Sigmoid colon (tissue), 7 donors: Measurements from ENCODE around the gene MICAL2. TPM values are rescaled to one million over a fixed set of nuclear protein-coding genes. Genes with fewer than 3 reads are reported as not detected.
"Not testable (repeated sequence)": the region's sequence is repeated elsewhere in the genome, so short reads cannot be mapped to it uniquely, and the experiment has no call there.

ENCODE experiments used
- DNase-seq: peaks from one replicate; pipeline ENCODE4 v3.0.0-alpha.2; 2019
- H3K27ac ChIP-seq, 4 donors: fragments of 200-600 bp; sonication (generic); one replicate each; pipeline ENCODE4 v1.5.1; 2016 to 2019; ENCODE audit warnings: mild to moderate bottlenecking in 1 of 4
- H3K27me3 ChIP-seq, 3 donors: fragments of 200-600 bp; sonication (generic); one replicate each; pipeline ENCODE4 v1.5.1; 2019; ENCODE audit warnings: mild to moderate bottlenecking in 1 of 3
- H3K36me3 ChIP-seq, 4 donors: fragments of 200-600 bp; sonication (generic); one replicate each; pipeline ENCODE4 v1.5.1; 2016 to 2019
- H3K4me1 ChIP-seq, 4 donors: fragments of 200-600 bp; sonication (generic); one replicate each; pipeline ENCODE4 v1.5.1; 2017 to 2019
- H3K4me3 ChIP-seq, 4 donors: fragments of 200-600 bp; sonication (generic); one replicate each; pipeline ENCODE4 v1.5.1; 2017 to 2019; ENCODE audit warnings: mild to moderate bottlenecking in 2 of 4, moderate library complexity in 1 of 4
- H3K9me3 ChIP-seq, 4 donors: fragments of 200-600 bp in 3 of 4; sonication (generic) in 3 of 4; one replicate each; pipeline versions ENCODE4 v1.5.1 to v1.6.1; 2013 to 2019
- EP300 ChIP-seq, 4 donors: sonication (generic); formaldehyde crosslinking; IDR thresholded peaks; one replicate each; pipeline ENCODE4 v1.6.1; 2017; ENCODE audit warnings: antibody characterized with exemption in 4 of 4
- POLR2A ChIP-seq, 2 donors: fragments of 450-650 bp; IDR thresholded peaks; one replicate each; pipeline ENCODE4 v1.6.1; 2016; ENCODE audit warnings: antibody characterized with exemption in 2 of 2, mild to moderate bottlenecking in 2 of 2, moderate library complexity in 2 of 2
- POLR2AphosphoS5 ChIP-seq, 4 donors: sonication (generic); formaldehyde crosslinking; IDR thresholded peaks; one replicate each; pipeline ENCODE4 v1.6.1; 2017; ENCODE audit warnings: antibody characterized with exemption in 4 of 4
- WGBS, 2 donors: extraction: QIAGEN DNeasy Blood & Tissue Kit; methylation state at CpG; one replicate each; pipeline ENCODE4 v1.1.7; 2013; 5-methylcytosine and 5-hydroxymethylcytosine counted together
- intact Hi-C: fragments of 100-400 bp; cut with DNase I; formaldehyde crosslinking; loops from one replicate; pipeline ENCODE4 v1.15.1; 2023
- polyA plus RNA-seq, 3 donors: library from polyadenylated mRNA; stranded (reverse); fragments of 200-250 nt; gene quantifications; one replicate each; pipeline ENCODE4 v1.2.3, GENCODE V29; 2013
- total RNA-seq, 4 donors: library from RNA; depleted of rRNA; stranded (reverse); fragments of >200 nt; gene quantifications; one replicate each; pipeline ENCODE4 v1.1.0, GENCODE V29; 2016
- TF ChIP-seq, protein P1 (sequence below), 4 experiments: fragments of 450-650 bp in 3 of 4; fragments of 200-600 bp in 1 of 4; IDR thresholded peaks; one replicate each; pipeline ENCODE4 v1.5.1; 2016 to 2019; ENCODE audit warnings: antibody characterized with exemption in 4 of 4, mild to moderate bottlenecking in 3 of 4, moderate library complexity in 2 of 4
- donor health status: healthy with polysubstance abuse.
- donor health status: Bipolar disorder and iron deficiency.
- donor health status: healthy.

The MICAL2 gene
- total and polyA plus RNA-seq, 7 donors: 36.6 to 145 (median 115) TPM

DNA sequence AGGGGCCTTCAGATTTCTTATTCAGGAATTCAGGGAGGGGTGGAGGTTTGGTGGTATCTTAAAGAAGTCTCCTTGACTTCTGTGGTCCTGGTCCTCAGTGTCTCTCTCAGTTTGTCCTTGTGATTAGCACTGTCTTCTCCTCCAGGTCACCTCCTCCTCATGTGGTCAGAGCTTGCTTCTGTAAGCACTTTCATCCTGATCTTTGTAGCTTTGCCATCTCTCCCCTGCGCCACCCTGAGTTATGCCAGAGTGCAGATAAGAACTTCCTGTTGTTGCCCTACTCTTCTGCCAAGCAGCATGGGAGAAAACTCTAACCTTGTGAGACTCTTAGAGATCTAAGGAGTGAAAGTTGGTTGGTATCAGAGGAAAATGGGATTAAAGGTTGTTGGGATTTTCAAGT is 30.9 kb downstream of the MICAL2 start:
- no peaks in the 10 kb centered on the region for H3K27me3 ChIP-seq
- DNase-seq: no peak
- H3K4me3 ChIP-seq: no peak overlapping the region
- 31 to 59% methylated on average over 1 of the region's 1 CpG for WGBS, 2 donors
- TF ChIP-seq, protein P1, sequence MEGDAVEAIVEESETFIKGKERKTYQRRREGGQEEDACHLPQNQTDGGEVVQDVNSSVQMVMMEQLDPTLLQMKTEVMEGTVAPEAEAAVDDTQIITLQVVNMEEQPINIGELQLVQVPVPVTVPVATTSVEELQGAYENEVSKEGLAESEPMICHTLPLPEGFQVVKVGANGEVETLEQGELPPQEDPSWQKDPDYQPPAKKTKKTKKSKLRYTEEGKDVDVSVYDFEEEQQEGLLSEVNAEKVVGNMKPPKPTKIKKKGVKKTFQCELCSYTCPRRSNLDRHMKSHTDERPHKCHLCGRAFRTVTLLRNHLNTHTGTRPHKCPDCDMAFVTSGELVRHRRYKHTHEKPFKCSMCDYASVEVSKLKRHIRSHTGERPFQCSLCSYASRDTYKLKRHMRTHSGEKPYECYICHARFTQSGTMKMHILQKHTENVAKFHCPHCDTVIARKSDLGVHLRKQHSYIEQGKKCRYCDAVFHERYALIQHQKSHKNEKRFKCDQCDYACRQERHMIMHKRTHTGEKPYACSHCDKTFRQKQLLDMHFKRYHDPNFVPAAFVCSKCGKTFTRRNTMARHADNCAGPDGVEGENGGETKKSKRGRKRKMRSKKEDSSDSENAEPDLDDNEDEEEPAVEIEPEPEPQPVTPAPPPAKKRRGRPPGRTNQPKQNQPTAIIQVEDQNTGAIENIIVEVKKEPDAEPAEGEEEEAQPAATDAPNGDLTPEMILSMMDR (IDR thresholded peaks at IDR 0.05): no peak
- TF ChIP-seq POLR2A (IDR thresholded peaks at IDR 0.05) (no peak), EP300 (IDR thresholded peaks at IDR 0.05) (no peak), POLR2AphosphoS5 (IDR thresholded peaks at IDR 0.05) (no peak)
- no peaks in the 10 kb centered on the region for H3K9me3 ChIP-seq
- H3K36me3 ChIP-seq: no peaks in the 10 kb centered on the region
- intact Hi-C loops: loop anchor here (2.0 kb wide), 1 partner anchor 18 kb away; no protein-coding TSS in a partner anchor
- H3K4me1 ChIP-seq: peaks cover 0 to 89% (median 87%) of the 10 kb centered on the region in 4 donors
- H3K27ac ChIP-seq: peak overlapping the region; percentile 79 to 92 (median 88)

DNA sequence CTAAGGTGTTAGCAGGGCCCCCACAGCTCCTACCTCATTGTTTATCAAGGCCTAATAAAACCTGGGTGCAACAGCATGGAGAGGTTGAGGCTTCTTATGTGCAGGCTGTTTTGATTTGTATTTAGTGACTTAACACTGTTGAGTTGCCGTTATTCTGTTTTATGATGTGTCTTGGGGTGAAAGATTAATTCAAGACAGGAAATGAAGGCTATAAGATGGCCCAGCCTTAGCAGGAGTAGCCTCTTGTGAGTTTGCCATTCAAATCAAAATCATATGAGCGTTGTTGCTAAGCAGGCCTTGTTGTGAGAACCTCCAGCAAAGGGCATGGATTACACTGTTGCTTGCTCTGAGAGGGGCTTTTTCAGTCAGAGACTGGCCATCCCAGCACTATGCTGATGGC is 31.8 kb downstream of the MICAL2 start:
- Histone ChIP-seq H3K27ac (peak overlapping the region in 3 of 4 donors; percentile 68 to 92 (median 90)), H3K36me3 (no peaks in the 10 kb centered on the region), H3K4me1 (peaks cover 0 to 80% (median 79%) of the 10 kb centered on the region in 4 donors), H3K4me3 (no peak overlapping the region), H3K9me3 (no peaks in the 10 kb centered on the region), H3K27me3 (no peaks in the 10 kb centered on the region)
- DNase-seq: no peak
- TF ChIP-seq, protein P1 (IDR thresholded peaks at IDR 0.05): no peak
- TF ChIP-seq POLR2AphosphoS5 (IDR thresholded peaks at IDR 0.05): no peak
- TF ChIP-seq POLR2A (IDR thresholded peaks at IDR 0.05): no peak
- TF ChIP-seq EP300 (IDR thresholded peaks at IDR 0.05): no peak
- 21 to 70% methylated on average over 2 of the region's 2 CpGs for WGBS, 2 donors
- intact Hi-C loops: no loop called here

DNA sequence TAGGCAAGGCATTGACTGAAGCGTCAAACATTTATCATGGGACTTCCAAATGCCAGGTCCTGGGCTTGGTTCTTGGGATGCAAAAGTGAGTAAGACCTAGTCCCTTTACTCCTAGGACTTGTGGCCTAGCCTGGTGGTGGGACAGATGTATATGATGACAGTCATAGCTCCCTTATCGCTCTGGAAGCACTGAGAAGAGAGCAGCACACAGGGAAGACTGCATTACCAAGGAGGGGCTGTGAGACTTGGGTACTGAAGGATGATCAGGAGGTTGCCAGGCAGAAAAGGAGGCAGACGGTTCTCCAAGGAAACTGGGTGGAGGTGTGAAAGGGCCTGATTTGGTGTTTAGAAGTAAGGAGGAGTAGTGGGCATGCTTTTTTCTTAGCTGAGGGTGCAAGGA is 32.5 kb downstream of the MICAL2 start:
- Histone ChIP-seq H3K4me3 (no peak overlapping the region), H3K9me3 (no peaks in the 10 kb centered on the region), H3K36me3 (no peaks in the 10 kb centered on the region), H3K4me1 (peaks cover 0 to 74% (median 71%) of the 10 kb centered on the region in 4 donors), H3K27ac (peak overlapping the region; percentile 5 to 92 (median 79)), H3K27me3 (no peaks in the 10 kb centered on the region)
- no peak for TF ChIP-seq POLR2A (IDR thresholded peaks at IDR 0.05)
- intact Hi-C loops: no loop called here
- DNase-seq: no peak
- 74 to 95% methylated on average over 3 of the region's 3 CpGs for WGBS, 2 donors

DNA sequence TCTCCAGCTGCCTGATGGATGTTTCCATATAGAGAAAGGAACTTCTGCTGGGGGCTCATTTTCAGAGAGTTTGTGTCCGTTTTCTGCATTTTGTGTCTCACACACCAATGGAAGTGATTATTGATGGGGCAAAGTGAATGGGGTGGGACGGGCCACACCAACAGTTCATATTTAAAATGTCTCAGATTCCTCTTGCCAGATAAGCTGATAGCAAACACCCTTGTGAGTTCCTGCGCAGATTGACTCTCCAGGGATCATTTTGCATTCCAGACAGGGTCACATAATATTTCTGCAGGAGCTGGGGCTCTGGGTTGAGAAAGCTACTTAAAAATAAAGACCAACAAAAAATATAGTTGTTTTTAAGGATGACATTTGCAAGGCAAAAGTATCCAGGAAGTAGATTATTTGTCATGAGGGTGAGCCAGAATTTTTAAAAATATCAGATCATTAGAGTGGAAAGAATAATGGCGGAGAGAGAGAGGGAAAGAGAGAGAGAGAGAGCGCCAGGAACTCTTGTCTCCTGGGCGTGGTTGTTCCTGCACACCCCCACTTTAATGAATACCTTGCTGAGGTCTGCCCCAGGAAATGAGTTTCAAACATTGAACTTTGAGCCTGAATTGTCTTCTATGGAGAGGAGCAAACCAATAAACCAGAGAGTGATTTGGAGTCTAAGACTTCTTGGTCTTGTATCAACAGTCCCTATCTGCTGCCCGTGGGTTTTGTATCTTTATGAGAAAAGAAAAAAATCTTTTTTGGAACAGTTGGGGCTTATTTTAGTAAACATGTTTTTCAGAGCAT is 33.3 kb downstream of the MICAL2 start:
- 35 to 61% methylated on average over 7 of the region's 7 CpGs for WGBS, 2 donors
- intact Hi-C loops: no loop called here
- TF ChIP-seq, protein P1 (IDR thresholded peaks at IDR 0.05): no peak
- no peak overlapping the region for H3K4me3 ChIP-seq
- H3K27me3 ChIP-seq: no peaks in the 10 kb centered on the region
- no peaks in the 10 kb centered on the region for H3K9me3 ChIP-seq
- peaks cover 0 to 70% (median 64%) of the 10 kb centered on the region in 4 donors for H3K4me1 ChIP-seq
- no peak for DNase-seq
- H3K36me3 ChIP-seq: no peaks in the 10 kb centered on the region
- H3K27ac ChIP-seq: peak overlapping the region; percentile 64 to 92 (median 79)

DNA sequence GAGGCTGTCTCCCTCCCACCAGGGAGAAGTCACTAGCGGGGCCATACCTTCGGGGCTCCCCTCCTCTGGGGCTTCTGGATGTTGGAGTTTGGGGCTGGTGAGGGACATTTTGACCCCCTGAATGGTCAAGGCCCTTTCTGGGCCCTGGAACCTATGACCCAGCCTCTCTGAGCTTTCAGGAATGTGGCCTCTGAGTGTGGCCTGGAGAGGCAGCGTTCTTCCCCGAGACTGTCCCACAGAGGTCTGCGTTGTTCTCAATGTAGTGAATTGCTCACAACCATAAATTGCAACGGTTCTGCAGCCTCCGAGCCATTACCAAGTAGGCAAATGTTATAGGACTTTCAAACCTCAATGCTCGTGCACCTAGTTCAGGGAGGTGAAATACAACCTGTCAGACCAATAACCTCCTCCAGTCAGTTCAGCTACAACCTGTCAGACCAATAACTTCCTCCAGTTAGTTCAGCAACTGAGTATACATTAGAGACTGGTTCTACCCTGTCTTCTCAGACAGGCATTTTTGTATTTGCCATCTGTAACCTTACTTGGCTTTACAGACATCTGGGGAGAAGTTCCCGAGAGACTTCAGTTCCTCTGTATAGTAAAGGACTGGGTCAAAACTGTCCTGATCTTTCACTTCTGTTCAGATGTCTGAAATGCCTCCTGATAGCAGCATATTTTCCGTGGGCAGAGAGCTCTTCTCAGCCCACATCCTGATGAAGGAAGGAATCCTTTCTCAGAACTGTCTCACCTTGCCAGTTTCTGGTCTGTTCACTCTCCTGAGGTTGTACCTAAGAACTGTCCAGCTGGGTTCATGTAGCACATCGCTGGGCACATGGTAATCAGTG is 34.2 kb downstream of the MICAL2 start:
- no peak for DNase-seq
- peaks cover 0 to 67% (median 55%) of the 10 kb centered on the region in 4 donors for H3K4me1 ChIP-seq
- 29 to 61% methylated on average over 11 of the region's 11 CpGs for WGBS, 2 donors

DNA sequence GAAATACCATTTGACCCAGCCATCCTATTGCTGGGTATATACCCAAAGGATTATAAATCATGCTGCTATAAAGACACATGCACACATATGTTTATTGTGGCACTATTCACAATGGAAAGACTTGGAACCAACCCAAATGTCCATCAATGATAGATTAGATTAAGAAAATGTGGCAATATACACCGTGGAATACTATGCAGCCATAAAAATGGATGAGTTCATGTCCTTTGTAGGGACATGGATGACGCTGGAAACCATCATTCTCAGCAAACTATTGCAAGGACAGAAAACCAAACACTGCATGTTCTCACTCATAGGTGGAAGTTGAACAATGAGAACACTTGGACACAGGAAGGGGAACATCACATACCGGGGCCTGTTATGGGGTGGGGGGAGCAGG is 36.3 kb downstream of the MICAL2 start:
- H3K27me3 ChIP-seq, H3K36me3 ChIP-seq, H3K27ac ChIP-seq, H3K9me3 ChIP-seq, DNase-seq, H3K4me3 ChIP-seq, intact Hi-C loops: not testable (repeated sequence)
- 65 to 86% methylated on average over 3 of the region's 3 CpGs for WGBS, 2 donors
- peaks cover 0 to 47% (median 34%) of the 10 kb centered on the region in 4 donors for H3K4me1 ChIP-seq

More for the DNA sequence above, 34.2 kb downstream of the MICAL2 start:
- Histone ChIP-seq H3K9me3 (no peaks in the 10 kb centered on the region), H3K36me3 (no peaks in the 10 kb centered on the region), H3K27me3 (no peaks in the 10 kb centered on the region), H3K4me3 (no peak overlapping the region), H3K27ac (peak overlapping the region; percentile 64 to 92 (median 79))
- TF ChIP-seq, protein P1 (IDR thresholded peaks at IDR 0.05): no peak
- TF ChIP-seq POLR2A (IDR thresholded peaks at IDR 0.05) (no peak), EP300 (IDR thresholded peaks at IDR 0.05) (no peak), POLR2AphosphoS5 (IDR thresholded peaks at IDR 0.05) (no peak)
- intact Hi-C loops: no loop called here
